HG03571 (cell line): ENCODE results near the gene RRP12.
"Not testable (repeated sequence)": the region's sequence is repeated elsewhere in the genome, so short reads cannot be mapped to it uniquely, and the experiment has no call there.

Experiments
- ATAC-seq: cut with Tn5 transposase; IDR thresholded peaks from one replicate; pipeline ENCODE4 v1.9.1; 2021; ENCODE audit not compliant: unreplicated experiment

RRP12 gene

DNA sequence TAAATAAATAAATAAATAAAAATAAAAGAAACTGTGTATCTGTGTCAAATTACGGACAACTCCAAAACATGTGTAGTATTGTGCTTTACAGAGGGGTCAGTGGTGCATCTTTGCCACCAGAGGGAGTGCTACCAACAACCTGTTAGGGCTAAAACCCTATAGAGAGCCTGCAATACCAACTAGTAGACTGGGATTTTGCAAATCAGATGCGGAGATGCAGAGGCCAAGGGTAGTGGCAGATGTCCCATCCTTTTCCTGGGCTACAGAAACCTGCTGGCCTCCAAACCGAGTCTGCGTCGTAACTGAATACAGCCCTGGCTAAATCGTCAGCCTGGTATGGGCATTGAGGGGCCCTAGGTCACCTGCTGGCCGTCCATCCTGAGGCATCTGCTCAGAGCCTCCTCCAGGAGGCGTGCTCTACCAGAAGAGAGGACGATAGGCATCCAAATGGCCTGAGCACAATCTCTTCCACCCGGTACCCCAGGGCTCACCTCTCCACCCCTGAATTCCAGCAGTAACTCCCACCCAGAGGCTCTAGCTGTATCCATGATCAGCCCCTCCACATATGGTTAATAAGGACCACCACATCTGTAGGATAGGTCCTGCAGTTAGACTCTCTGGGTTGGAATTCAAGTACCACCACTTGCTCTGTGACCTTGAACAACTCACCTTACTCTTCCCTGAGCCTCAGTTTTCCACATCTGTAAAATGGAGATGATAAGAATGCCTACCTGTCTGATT is 6.2 kb upstream of the RRP12 start:
- ATAC-seq = peak; percentile 75

DNA sequence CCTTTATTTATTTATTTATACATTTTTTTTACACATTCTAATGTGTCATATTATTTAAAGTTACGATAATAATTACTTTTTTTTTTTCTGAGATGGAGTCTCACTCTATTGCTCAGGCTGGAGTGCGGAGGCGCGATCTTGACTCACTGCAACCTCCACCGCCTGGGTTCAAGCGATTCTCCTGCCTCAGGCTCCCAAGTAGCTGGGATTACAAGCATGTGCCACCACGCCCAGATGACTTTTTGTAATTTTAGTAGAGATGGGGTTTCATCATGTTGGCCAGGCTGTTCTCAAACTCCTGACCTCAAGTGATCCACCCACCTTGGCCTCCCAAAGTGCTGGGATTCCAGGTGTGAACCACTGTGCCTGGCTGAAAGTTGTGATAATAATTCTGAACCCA is 5.3 kb upstream of the RRP12 start:
- not testable (repeated sequence) for ATAC-seq

DNA sequence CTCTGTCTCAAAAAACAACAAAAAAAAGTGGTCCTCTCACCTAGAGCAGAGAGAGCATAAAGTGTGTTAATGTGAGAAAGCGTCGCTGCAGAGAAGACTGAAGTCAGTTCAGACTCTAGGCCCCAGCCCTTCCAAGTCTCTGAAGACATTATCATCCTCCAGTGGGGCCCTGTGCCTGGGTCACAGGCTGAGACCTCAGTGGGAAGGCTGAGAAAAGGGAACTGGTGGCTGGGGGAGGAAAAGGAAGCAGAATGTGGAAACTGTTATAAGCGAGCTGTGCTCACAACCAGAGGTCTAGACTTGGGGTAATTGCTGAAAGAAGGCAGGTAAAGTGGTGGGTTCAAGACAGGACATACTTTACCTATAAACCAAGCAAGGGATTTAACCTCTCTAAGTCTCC is 4.9 kb upstream of the RRP12 start:
- no peak for ATAC-seq

DNA sequence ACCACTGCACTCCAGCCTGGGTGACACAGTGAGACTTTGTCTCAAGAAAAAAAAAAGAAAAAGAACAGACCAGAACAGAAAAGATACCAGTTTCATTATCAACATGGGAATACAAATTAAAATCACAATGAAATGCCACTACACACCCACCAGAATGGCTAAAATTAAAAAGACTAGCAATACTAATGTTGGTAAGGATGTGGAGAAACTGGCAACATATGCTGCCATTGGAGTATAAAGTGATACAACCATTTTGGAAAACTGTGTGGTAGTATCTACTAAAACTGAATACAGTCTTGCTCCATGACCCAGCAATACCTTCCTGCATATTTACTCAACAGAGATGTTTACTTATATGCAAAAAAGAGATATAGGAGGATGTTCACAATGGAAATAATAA is 2.9 kb upstream of the RRP12 start:
- no peak for ATAC-seq

DNA sequence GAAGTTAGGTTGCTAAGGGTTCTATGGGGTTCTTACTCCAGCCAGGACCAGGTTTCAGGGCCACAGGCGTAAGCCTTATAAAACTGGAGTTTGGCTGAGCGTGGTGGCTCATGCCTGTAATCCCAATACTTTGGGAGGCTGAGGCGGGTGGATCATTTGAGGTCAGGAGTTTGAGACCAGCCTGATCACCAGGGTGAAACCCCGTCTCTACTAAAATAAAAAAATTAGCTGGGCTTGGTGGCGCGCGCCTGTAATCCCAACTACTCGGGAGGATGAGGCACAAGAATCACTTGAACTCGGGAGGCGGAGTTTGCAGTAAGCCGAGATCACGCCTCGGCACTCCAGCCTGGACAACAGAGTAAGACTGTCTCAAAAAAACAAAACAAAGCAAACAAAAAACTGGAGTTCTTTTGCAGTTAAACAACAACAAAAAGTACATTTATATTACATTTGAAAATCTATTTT is 347 bp upstream of the RRP12 start:
- no peak for ATAC-seq

DNA sequence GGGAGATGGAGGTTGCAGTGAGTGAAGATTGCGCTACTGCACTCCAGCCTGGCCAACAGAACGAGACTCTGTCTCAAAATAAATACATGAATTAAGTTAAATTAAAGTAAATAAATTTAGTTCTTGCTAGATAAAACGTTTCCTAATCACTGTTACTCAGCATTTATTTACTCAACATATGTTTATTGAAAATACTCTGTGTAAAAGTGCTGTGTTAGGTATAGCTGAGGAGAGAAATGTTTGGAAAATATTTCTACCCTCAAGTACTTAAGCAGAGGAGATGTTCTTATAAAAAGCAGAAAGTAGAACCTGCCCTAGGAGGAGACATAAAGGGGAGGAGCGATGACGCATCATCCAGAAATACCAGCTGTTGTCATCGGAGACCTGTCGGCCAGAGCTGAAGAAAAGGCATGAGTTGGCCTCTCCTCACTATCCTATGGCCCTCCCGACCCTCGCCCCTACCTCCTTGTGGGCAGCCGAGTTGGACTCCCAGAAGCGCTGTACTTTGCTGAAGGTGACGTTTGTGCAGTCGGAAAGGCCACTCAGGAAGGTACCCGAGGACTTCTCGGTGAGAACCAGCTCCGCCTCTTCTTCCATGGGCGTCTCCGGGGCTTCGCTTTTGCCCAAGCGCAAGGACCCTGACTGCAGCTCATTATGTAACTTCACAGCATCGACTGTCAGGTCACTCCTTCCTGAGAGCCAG is 1.1 kb downstream of the RRP12 start:
- ATAC-seq = no peak

DNA sequence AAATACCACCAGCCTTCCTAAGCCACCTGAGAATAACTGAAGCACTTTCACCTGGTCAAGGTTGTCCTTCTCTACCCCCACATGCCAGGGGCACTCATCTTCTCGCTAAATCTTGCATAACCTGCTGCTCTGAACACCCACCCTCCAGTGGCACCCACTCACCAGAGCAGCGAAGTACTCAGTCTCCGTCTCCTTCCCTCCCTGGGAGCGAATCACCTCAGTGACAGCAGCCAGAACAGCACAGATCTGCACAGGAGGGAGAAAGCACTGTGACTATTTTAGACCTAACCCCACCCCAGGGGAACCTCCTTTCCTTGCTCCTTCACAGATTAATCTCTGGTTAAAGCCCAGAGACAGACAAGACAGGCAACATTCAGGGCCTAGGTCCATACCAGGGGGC is 5.1 kb downstream of the RRP12 start:
- no peak for ATAC-seq

DNA sequence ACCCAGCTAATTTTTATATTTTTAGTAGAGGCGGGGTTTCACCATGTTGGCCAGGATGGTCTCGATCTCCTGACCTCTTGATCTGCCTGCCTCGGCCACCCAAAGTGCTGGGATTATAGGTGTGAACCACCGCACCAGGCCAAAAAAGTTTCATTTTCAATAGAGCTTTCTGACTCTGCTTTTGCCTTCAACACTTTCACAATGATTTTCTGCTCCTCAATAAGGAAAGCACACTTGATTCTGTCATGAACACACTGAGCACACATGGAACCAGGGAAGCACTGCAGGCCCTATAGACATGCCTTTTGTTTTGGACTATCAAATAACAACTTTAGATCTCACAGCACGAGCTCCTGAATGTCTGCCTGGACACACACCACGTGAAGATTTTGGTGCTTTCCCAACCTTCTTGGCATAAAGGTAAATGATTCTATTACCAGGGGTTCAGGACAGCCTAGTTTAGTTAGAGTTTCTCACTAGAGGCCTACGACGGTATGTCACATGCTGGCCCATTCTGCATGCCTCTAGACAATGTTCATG is 8.0 kb downstream of the RRP12 start:
- ATAC-seq = no peak

DNA sequence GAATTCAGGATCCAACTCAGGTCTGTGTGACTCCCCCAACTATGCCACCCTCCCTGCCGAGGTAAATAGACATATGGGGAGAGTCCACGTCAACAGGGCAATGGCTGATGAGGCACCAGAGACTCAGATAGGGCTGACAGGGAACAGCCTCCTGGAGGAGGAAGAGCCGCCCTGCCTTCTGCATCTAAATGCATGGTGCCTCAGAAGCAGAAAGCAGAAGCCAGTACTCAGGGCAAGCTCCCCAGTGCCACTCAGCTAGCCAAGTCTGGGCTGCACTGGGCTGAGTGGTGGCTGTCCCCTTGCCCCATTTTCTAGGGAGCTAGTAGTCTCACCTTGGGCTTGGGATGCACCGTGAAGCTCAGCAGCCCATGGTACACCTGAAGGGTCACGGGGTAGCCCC is 11.0 kb downstream of the RRP12 start:
- no peak for ATAC-seq

DNA sequence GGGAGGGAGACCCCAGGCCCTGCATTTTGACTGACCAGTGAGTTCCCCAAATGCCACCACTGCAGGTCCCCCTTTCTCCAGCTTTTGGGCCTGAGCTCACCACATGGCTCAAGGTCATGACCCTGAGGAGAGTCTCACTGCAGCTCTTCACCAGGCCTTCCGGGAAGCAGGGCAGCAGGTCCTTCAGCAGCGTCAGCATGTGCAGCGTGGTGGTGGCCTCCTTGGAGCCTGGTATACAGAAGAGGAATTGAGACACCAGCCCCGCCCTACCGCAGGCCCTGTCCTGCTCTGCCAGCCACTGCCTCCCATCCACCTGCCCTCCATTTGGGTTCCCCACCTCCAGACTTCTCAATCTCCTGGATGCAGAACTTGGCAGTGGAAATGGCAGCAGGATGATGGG is 13.0 kb downstream of the RRP12 start:
- ATAC-seq = no peak

DNA sequence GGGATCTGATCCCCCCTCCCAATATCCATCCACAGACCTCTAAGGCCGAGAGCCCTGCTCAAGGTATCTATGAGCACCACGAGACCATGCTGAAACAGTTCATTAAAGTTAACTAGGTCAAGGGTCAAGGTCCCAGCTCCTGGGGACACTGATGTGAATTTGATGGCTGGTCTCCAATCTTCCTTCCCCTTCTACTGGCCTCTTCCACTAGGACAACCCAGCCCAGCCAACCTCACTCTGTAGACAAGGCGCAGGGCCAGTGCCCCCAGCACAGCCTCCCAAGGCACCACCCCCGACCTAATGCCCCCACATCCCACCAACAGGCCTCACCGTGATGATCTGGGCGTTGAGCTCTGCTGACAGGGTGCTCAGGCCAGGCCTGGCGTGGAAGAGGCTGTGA is 15.6 kb downstream of the RRP12 start:
- ATAC-seq = no peak

DNA sequence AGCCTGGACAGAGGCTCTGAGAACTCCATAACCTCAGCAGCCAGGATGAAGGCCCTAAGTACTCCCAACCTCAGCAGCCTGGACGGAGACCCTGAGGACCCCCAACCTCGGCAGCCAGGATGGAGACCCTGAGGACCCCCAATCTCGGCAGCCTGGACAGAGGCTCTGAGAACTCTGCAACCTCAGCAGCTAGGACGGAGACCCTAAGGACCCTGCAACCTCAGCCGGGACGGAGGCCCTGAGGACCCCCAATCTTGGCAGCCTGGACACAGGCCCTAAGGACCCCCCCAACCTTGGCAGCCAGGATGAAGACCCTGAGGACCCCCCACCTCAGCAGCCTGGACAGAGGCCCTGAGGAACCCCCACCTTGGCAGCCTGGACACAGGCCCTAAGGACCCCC is 16.5 kb downstream of the RRP12 start:
- no peak for ATAC-seq

DNA sequence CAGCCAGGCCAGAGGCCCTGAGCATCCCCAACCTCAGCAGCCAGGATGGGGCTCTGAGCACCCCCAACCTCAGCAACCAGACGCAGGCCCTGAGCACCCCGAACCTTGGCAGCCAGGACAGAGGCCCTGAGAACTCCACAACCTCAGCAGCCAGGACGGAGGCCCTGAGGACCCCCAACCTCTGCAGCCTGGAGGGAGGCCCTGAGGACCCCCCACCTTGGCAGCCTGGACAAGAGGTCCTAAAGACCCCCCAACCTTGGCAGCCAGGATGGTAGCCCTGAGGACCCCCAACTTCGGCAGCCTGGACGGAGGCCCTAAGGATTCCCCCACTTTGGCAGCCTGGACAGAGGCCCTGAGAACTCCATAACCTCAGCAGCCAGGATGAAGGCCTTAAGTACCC is 17.0 kb downstream of the RRP12 start:
- no peak for ATAC-seq

DNA sequence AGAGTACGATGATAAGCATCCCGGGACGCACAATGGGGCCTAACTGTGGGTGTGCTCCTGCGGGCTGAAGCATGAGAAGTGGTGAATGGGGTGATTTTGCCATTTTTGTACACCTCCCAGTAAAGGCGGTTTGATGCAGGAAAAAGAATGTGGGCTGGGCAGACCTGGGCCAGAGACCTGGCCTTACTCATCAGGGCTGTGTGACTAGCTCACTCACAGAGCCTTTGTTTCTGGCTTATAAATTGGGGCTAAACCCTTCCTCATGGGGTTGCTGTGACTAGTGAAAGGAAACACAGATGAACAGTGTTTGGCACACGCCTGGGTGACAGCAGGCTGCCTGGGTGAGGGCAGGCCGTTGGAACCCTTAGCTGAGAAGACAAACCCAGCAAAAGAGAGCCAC is 18.0 kb downstream of the RRP12 start:
- ATAC-seq = no peak

DNA sequence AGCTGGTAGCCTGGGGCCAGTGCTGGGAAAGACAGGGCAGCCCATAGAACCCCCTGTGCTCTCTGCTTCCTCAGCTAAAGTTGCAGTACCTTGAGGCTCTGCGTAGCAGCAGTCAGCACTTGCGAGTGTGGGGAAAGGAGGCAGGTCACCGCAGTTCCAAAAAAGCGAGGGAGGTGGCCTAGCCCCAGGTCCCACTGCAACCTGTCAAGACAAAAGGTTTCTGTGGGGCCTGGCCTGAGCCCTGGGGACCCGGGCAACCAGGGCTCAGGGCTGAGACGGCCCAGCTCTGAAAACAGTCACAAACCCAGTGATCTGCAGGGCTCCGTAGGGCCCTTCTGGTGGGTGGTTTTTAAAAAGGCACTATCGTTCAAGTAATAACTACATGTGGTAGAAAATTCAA is 19.5 kb downstream of the RRP12 start:
- ATAC-seq = no peak

DNA sequence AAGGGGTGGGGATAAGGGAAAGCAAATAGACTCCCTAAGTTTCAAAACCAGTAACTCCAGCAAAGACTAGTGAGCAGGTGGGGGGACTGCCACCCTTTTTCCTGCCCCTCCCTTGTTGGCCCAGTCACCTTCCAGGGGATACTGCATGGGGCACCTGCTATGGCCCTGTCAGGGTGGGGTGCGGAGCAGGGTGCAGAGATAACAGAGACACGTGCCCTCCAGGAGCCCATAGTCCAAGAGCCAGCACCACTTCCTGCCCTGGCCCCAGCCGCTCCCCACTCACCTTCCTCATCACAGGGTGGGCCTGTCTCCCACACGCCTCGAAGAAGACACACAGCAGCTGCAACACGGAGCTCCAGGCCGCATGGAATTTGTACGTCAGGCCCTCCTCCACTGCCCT is 20.6 kb downstream of the RRP12 start:
- no peak for ATAC-seq

DNA sequence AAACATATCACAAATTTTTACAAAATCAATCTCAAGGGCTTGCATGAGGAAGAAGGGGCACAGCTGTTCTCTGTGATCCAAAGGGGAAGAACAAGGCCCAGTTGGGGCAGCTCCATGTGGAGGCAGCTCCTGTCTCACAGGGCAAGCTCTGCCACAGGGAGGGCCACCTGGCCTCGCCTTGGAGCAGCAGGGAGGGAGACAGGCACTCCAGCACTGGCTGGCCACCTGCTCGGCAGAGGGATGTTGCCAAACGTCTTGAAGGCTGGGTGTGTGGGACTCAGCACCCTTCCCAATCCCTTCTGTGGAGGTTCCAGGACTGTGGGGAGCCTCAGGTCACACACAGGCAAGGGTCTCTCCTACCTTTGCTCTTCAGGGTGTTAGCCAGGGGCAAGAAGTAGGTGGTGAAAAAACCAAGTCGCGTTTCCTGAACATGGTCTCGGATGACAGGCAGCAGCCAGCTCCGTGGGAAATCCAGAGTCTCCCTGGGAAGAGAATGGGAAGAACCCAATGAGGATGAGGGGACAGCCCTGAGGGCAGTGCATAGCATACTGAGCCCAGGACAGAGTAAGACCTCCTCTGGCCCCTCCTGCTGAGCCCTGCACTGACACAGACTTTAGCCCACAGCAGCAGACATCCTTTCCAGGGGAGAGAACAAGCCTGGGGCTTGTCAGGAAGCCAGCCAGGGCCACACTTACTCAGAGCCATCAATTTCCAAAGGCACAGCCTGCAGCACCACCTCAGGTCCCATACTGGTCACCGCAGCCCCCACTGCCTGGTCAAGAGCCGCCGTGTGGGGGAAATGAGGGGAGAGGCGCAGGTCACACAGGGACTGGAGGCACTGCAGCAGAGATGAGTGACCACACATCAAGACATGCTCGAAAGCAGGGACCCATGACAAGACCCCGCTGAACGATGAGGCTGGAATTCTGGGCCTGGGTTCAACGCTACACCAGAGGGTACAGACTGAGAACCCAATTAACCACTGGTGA is 21.9 kb downstream of the RRP12 start:
- no peak for ATAC-seq

DNA sequence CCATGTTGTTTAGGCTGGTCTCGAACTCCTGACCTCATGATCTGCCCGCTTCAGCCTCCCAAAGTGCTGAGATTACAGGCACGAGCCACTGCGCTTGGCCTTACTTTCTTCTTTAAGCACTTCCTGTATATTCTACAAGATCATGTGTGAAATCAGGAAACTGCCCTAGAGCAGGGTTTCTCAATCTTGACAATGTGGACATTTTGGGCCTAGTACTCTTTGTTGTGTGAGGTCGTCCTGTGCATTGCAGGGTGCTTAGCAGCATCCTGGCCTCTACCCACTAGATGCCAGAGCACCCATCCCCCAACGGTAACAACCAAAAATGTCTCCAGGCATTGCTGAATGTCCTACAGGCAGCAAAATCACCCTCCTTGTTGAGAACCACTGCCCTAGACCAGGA is 24.7 kb downstream of the RRP12 start:
- no peak for ATAC-seq

DNA sequence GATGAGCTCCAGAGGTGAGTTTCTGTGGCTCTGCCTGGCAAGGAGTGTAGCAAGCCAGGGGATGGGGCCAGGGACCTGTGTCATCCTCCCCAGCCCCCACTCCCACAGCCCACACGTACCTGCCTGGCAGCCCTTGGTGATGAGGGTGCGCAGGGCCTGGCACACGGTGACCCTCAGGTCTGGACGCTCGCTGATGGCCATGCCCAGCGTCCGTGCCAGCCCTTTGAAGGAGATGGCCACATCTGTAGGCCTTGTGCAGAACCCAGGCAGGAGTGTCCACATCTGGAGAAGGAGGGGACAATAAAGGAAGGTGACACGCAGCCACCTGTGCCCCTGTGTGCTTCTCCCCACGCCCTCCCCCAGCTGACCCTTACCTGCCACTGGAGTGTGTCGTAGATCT is 27.7 kb downstream of the RRP12 start:
- ATAC-seq = no peak

DNA sequence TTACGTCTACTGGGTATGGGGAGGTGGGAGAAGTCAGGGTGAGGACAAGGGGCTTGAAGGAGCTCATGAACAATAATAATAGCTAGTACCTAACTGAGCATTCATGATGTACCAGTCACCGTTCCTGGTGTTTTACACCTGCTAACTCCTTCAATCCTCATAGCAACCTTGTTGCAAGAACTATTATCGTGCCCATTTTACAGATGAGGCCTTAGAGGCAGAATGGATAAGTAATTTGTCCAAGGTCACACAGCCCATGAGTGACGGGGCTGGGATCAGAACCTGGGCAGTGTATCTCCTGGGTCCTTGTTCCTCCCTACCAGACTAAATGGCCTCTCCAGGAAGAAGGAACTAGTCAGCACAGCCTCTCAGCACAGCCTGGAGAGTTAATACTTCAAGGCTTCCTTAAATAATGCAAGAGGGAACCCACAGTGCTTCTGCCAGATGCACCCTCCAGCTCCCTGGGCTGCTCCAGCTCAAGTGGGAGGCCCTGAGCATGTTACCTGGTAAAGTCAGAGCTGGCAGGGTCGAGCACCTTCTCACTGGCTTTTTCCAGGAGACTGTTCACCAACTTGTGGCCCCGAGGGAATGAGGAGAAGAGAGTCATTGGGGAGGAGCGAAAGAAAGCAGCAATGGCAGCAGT is 28.8 kb downstream of the RRP12 start:
- no peak for ATAC-seq

DNA sequence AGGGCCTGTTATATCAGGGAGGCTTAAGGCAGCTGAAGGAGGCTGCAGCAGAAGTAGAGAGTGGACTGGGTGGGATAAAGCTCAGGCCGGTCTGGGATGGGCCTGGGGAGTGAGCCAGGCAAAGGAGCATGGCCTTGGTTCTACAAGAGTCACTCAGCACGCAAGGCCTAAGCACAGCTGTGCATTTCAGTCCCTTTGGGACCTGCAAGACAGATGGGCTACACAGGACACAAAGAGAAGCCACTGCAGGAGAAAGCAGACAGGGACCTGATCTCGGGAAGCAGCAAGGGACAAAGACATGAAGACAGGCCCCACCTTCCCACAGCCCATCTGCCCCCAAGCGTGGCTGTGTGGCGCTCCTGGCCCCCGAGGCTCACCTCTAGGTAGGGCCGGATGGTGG is 29.4 kb downstream of the RRP12 start:
- ATAC-seq = no peak
